NT2/D1 (cell line): ENCODE measurements around the gene PLA2G6.

ENCODE experiments used
- SUZ12 ChIP-seq: IDR thresholded peaks from 2 replicates; pipeline ENCODE4 v1.6.1; 2011; ENCODE audit not compliant: insufficient read length, insufficient read depth; ENCODE audit errors: extremely low read depth
- YY1 ChIP-seq: IDR thresholded peaks from 2 replicates; pipeline ENCODE4 v1.6.1; 2011; ENCODE audit not compliant: insufficient read length, insufficient read depth

- TF ChIP-seq YY1: no peak
- TF ChIP-seq SUZ12: no peak
These were observed 72.1 kb downstream of the PLA2G6 start for GRCh38 chr22:38109371-38110001.
